ENCODE measurements around the gene STK24. TPM values are rescaled to one million over a fixed set of nuclear protein-coding genes. Genes with fewer than 3 reads are reported as not detected.

STK24 gene
- total and polyA plus RNA-seq, 10 of the 15 experiments (the other 5 are each of a cell fraction or from before 2014, with no cell fraction given): 7.5 to 115 (median 52.9) TPM

- TF ChIP-seq IRF3 (IDR thresholded peaks at IDR 0.05) (no peak), CBFB (IDR thresholded peaks at IDR 0.05; ENCODE audit: low read depth) (0 out of 2 replicates have a peak, but pooled peaks have one; percentile 27), RELA (IDR thresholded peaks at IDR 0.05; ENCODE audit: borderline replicate concordance, partially characterized antibody) (no peak), CHD1 (IDR thresholded peaks at IDR 0.05; ENCODE audit: low read depth, low read length) (no peak), ATF7 (IDR thresholded peaks at IDR 0.05; ENCODE audit: low read depth) (peak; percentile 80), SPI1 (IDR thresholded peaks at IDR 0.05; ENCODE audit: borderline replicate concordance, insufficient read depth, low read depth, low read length) (peak; percentile 88), JUNB (IDR thresholded peaks at IDR 0.05) (peak; percentile 45; the same call in 1 of the 2 replicates), SIX5 (IDR thresholded peaks at IDR 0.05; ENCODE audit: low read depth, low read length, severe bottlenecking) (no peak), KLF5 (IDR thresholded peaks at IDR 0.05; ENCODE audit: partially characterized antibody) (no peak), FOXK2 (IDR thresholded peaks at IDR 0.05) (no peak), ETV6 (conservative IDR thresholded peaks at IDR 0.05 in 1 of 2, IDR thresholded peaks at IDR 0.05 in 1 of 2; ENCODE audit: borderline replicate concordance in 1 of 2, low read depth in 1 of 2) (peak in 1 of 2 experiments; percentile 58; a peak in 1 of 4 replicates), SMARCA5 (IDR thresholded peaks at IDR 0.05) (no peak), MEF2A (IDR thresholded peaks at IDR 0.05; ENCODE audit: insufficient read depth, low read depth, low read length) (0 out of 2 replicates have a peak, but pooled peaks have one; percentile 5), MYB (IDR thresholded peaks at IDR 0.05; ENCODE audit: borderline replicate concordance, low read depth, low read length) (no peak), HDGF (IDR thresholded peaks at IDR 0.05) (peak; percentile 45; the same call in 1 of the 2 replicates), E2F4 (IDR thresholded peaks at IDR 0.05; ENCODE audit: low read depth, low read length) (no peak), ZNF384 (IDR thresholded peaks at IDR 0.05; ENCODE audit: borderline replicate concordance, low read depth, low read length) (peak; percentile 95), POLR2A (IDR thresholded peaks at IDR 0.05; ENCODE audit: low read depth, low read length) (no peak), ZNF24 (IDR thresholded peaks at IDR 0.05) (peak; percentile 58; the same call in 1 of the 2 replicates), WRNIP1 (IDR thresholded peaks at IDR 0.05; ENCODE audit: borderline replicate concordance, low read depth, low read length) (no peak), POLR2AphosphoS5 (IDR thresholded peaks at IDR 0.05; ENCODE audit: low read length) (peak; percentile 63; the same call in 1 of the 2 replicates), RUNX3 (IDR thresholded peaks at IDR 0.05; ENCODE audit: low read length) (peak; percentile 66), MEF2B (IDR thresholded peaks at IDR 0.05; ENCODE audit: partially characterized antibody, poor library complexity, severe bottlenecking) (peak; percentile 69), ZNF274 (IDR thresholded peaks at IDR 0.05; ENCODE audit: insufficient read depth, insufficient read length) (no peak), ELK1 (IDR thresholded peaks at IDR 0.05; ENCODE audit: low read depth, low read length) (no peak), CREM (IDR thresholded peaks at IDR 0.05; ENCODE audit: low read depth) (no peak), EZH2 (IDR thresholded peaks at IDR 0.05; ENCODE audit: borderline replicate concordance, control insufficient read depth, low read depth, low read length) (no peak), SMC3 (IDR thresholded peaks at IDR 0.05; ENCODE audit: borderline replicate concordance, low read length) (no peak), FOXM1 (IDR thresholded peaks at IDR 0.05; ENCODE audit: low read depth, low read length) (peak; percentile 41; the same call in 1 of the 2 replicates), NR2F1 (conservative IDR thresholded peaks at IDR 0.05) (no peak)
Measured at GRCh38 chr13:98509271-98510155, 67.4 kb downstream of the STK24 start (continued).
